Glomerular endothelial cell (primary cell): ENCODE data around the gene KNSTRN. TPM values are rescaled to one million over a fixed set of nuclear protein-coding genes. Genes with fewer than 3 reads are reported as not detected.

Experiments used
- DNase-seq: peaks from one replicate; pipeline ENCODE4 v3.0.0-alpha.2; 2011; ENCODE audit warnings: low read depth, low spot score; ENCODE audit errors: extremely low read depth
- total RNA-seq: library from RNA; depleted of rRNA; stranded (reverse); fragments of >200 nt; gene quantifications from 2 replicates; pipeline ENCODE4 v1.2.3, GENCODE V29; 2015

The KNSTRN gene
- total RNA-seq, 1 donor from 2014 or later, result 16.5 TPM

DNA sequence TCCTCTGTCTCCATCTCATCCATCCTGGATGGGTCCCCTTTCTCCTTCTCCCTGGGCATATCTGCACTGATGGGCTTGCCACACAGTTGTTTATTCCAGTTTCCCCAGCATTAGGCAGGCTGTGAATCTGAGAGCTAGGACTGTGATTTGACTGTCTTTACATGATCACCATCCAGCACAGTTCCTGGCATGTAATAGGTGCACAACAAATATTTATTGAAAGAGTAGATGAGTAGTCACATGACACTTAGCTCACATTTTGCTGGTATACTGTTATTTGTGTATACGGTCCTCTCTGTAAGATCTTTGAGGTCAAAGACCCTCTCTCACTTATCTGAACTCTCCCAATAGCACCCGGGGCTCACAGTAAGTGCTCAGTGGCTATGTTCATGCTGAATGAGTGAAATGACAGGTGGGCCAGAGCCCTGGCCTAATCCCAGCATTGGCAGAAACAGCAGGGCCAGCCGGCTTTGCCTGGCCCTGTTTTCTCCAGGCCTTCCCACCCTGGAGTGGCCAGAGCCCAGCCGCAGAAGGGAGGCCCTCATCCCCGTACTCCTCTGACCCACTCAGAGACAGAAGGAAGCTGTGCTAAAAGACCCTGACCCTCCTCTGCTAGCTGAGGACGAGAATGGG is 42.1 kb downstream of the KNSTRN start:
- DNase-seq, result no peak

DNA sequence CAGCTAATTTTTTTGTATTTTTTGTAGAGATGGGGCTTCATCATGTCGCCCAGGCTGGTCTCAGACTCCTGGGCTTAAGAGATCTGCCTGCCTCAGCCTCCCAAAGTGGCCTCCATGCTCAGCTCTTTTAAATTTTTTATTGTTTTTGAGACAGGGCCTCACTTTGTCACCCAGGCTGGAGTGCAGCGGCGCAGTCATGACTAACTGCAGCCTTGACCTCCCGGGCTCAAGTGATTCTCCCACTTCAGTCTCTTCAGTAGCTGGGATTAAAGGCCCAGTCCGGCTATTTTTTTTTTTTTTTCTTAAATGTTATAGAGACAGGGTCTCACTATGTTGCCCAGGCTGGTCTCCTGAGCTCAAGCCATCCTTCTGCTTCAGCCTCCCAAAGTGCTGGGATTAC is 43.2 kb downstream of the KNSTRN start:
- DNase-seq, result no peak

- no peak for DNase-seq
These were observed 44.7 kb downstream of the KNSTRN start for GRCh38 chr15:40427188-40427587.

GRCh38 chr15:40428185-40428584 is 45.7 kb downstream of the KNSTRN start:
- DNase-seq, result no peak

- no peak for DNase-seq
These were observed 46.7 kb downstream of the KNSTRN start for GRCh38 chr15:40429068-40429710.

- DNase-seq, result no peak
These were observed 47.8 kb downstream of the KNSTRN start for GRCh38 chr15:40430271-40430805.

DNA sequence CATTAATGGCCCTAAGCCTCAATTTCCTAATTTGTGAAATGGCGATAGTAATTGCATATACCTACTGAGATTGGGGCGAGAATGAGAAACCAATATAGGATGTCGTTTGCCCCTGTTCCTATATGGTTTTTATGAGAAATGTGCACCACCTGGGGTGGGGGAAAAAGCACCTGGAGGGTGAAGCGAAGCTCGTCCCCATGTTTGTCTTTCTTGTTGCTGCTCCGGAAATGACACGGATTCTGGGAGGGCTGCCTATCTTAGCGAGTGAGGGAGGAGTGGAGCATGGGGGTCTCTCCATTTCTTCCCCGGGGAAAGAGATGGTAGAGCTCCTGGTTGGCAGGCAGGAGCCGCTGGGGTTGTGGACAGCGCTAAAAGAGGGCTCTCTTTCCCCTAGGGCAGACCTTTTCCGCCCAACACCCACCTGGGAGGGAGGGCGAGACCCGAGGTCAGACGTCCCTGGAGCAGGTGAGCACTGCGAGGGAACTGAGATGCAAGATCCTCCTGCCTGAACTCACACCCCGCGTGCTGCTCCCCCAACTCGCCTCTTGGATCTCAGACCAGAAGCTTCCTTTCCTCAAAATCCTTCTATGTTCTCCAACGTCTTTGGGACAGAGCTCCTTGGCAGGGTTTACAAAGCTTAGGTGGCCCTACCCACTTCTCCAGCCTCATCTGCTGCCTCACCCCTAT is 52.6 kb downstream of the KNSTRN start:
- DNase-seq, result no peak

GRCh38 chr15:40435710-40436089 is 53.2 kb downstream of the KNSTRN start:
- no peak for DNase-seq

DNA sequence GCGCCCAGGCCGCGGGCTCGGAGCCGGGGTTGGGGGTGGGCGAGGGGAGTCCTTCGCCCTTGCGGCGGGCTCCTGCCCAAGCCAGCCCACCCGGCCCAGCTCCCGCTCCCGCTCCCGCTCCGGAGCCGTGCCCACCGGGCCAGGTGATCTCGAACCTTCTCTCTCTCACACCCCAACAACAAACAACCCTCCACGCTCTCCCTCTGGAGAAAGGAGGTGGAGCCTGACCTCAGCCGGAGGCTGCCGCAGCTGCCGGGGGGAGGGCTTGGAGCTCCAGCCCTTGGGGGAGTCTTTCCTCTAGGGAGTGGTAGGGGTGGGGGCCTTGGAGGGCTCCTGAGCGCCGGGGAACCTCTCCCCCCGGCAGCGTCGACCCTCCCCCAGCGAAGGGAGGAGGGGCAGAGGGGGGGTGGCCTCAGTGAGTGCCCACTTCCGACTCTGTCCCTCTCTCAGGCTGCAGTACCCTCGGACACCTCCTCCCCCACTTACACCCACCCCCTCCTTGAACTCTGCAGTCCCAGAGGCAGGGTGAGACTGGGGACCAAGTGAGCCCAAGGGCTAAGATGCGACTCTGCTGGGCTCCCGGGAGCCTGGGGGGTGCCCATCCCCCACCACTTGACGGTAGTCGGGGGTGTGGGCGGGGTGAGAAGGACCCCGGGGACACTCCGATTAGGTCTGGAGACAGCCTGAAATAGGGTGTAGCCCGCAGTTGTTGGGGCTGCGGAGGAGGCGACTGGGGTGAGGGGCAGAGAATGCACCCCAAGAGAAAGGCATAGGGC is 53.8 kb downstream of the KNSTRN start:
- DNase-seq, result no peak

DNA sequence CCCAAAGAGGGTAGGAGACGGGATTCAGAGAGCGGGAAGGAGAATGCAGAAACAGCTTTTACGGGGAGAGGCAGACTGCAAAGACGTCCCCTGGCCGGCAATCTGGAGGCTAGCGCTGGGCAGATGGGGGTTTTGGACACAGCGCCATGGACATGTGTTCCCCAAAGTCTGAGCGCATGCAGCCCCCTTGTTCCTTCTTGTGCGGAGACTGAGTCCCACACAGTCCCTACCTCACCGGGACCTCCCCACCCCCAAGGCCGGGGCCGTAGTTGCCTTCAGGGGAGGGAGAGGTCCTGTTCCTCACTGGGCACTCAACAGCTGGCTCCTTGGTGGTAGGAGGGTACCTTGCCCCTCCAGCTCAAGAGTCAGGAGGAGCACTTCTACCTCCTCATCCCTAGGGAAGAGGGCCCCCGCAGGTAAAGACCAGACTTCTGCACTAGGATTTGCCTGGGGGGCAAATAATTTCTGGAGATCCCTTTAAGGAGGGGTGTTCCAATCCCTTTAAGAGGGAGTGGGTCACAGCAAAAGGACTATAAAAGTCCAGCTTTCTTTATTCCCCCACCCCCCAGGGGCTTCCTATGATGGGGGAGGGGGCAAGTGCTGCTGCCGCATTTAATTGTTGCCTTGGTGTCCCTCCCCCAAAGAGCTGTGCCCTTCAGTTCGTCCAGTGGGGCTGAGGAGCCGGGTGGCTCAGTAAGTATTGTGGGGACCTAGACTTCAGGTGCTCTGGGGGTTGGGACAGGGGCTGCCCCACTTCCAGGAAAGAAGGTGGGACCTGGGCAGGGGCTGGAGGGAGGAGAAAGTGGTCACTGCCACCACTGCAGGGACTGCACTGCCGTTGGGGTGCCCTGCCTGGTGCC is 54.6 kb downstream of the KNSTRN start:
- no peak for DNase-seq

- no peak for DNase-seq
These were observed 55.5 kb downstream of the KNSTRN start for GRCh38 chr15:40437752-40438687.

DNA sequence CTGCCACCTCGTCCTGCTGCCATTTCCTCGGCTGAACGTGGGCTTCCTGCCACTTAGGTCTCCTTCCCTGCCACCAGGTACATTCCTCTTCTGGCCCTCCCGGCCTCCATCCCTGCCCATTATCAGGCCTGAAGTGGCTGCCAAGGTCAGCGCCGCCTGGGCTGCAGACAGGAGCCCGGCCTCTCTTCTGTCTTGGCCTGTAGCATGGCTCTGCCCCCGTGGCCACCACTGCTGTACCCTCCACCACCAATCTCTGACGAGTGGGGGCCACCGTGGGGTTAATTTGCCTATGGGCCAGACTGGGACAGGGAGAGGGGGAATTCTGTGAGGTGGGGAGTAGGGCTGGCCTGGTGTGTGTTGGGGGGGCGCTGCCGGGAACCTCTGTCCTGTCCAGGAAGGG is 56.2 kb downstream of the KNSTRN start:
- no peak for DNase-seq

DNA sequence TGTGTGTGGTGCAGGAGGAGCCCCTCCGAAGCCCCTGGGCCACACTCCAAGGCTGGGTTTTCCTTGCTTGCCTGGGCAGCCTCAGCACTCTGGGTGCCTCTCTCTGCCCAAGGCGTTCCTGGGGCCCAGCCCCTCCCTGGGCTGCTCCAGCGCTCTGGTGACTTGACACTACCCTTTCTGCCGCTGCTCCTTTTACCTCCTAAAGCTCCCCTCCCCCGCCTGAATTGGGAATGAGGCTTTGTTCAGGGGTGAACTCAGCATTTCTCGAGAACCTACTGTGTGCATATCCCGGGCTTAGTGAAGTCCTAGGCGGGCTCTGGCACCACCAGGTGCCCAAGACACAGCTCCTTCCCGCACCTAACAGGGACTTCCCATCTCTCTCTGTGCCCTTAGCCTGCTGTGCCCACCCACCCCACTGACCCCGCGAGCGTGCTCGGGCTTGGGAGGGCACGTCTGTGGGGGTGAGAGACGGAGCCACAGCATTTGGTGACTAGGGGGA is 57.0 kb downstream of the KNSTRN start:
- DNase-seq, result no peak

- no peak for DNase-seq
These were observed 57.6 kb downstream of the KNSTRN start for GRCh38 chr15:40439960-40440742.

DNA sequence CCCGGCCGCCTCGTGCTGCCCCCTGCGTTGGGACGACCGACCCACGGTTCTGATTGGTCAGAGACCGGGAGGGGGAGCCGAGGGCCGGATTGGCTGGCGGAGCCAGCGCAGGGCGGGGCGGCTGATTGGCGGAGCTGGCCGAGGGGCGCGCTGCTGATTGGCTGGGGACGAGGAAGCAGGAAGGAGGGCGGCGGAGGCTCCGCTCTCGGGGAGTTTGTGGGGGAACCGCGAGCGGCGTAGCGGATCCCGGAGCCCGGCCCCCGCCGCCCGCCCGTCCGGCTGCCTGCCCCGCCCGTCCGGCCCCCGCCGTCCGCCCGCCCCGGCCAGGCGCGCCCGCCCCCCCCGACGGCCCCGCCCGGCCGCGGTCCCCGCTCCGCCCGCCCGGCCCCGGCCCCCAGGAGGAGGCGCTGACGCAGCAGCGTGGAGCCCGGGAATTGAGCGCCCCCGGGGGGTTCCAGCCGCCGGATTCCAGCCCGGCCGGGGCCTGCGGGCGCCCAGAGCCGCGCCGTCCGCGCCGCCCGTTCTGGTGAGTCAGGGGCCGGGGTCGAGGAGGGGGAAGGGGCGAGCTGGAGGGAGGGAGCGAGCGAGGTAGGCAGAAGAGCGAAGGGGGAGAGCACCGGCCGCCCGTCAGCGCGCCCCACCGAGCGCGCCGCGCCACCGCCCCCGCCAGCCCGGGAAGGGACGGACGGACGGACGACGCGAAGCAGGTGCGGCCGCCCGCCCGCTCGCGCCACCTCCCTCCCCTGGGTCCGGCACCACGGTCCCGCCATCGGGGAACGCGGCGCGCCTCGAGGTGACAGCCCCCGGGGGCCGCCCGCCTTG is 58.4 kb downstream of the KNSTRN start, which contains the start of gene BAHD1:
Gene BAHD1, plus strand, starts transcription at position 211 of the 822 bp plus-strand sequence. CDS start 17,512 bp downstream, outside the sequence.
- peak; percentile 39 for DNase-seq

GRCh38 chr15:40441565-40442531 is 59.3 kb downstream of the KNSTRN start:
- no peak for DNase-seq
